Aortic smooth muscle cell (primary cell): Measurements from ENCODE around the gene RPRML. TPM values are rescaled to one million over a fixed set of nuclear protein-coding genes. Genes with fewer than 3 reads are reported as not detected.

Experiments
- total RNA-seq: library from RNA; depleted of rRNA; stranded (reverse); fragments of >200 nt; gene quantifications from 2 replicates; pipeline ENCODE4 v1.2.3, GENCODE V29; 2014

Gene RPRML
- total RNA-seq: not detected in 2 replicates

GRCh38 chr17:46979147-46979863 is at the start of gene RPRML:
Gene RPRML, minus strand, starts transcription at chr17:46979253. Its CDS starts 246 bp downstream, at chr17:46979007.

Other genes starting within 250 kb of the RPRML start
- gene WNT3, start 160.6 kb downstream of the RPRML start, total RNA-seq: 0.44 and 0.66 TPM in 2 replicates
- gene WNT9B, start 127.7 kb downstream of the RPRML start, total RNA-seq: 0.13 TPM in 1 of 2 replicates, not detected in the other
- gene GOSR2, start 56.1 kb downstream of the RPRML start, total RNA-seq: 51.3 and 56.4 TPM in 2 replicates
- gene CDC27, start 210.0 kb upstream of the RPRML start, total RNA-seq: 132 and 134 TPM in 2 replicates
- 0.13 TPM in 1 of 2 replicates, not detected in the other for gene MYL4, start 230.1 kb upstream of the RPRML start, total RNA-seq